CD14-positive monocyte (primary cell): ENCODE data around the gene ADAMTS8. TPM values are rescaled to one million over a fixed set of nuclear protein-coding genes. Genes with fewer than 3 reads are reported as not detected.

Experiments used
- DNase-seq, 3 donors: peaks; one replicate each; pipeline ENCODE4 v3.0.0-alpha.2; 2011 to 2022
- H2AFZ ChIP-seq: 2 replicates; pipeline ENCODE4 v1.6.0; 2012; ENCODE audit warnings: mild to moderate bottlenecking, low read depth, low read length, inconsistent platforms; ENCODE audit not compliant: insufficient read depth, poor library complexity, severe bottlenecking
- H3K27ac ChIP-seq, 2 donors: 1 replicate in 1 of 2; 2 replicates in 1 of 2; pipeline ENCODE4 v1.5.1; 2012 to 2013; ENCODE audit warnings: low read length in 2 of 2, control low read depth in 1 of 2, inconsistent platforms in 1 of 2, low read depth in 1 of 2, mild to moderate bottlenecking in 1 of 2
- H3K27me3 ChIP-seq, 2 donors: one replicate each; pipeline versions ENCODE4 v1.6.0 to v1.6.1; 2011 to 2013; ENCODE audit warnings: low read length in 2 of 2; ENCODE audit not compliant: control insufficient read depth in 2 of 2, insufficient read depth in 2 of 2
- H3K36me3 ChIP-seq, 2 donors: replicated peaks in 1 of 2; 1 replicate in 1 of 2; 2 replicates in 1 of 2; pipeline versions ENCODE4 v1.5.1 to v1.6.1; 2012 to 2013; ENCODE audit warnings: low read length in 2 of 2, control low read depth in 1 of 2, inconsistent platforms in 1 of 2, mild to moderate bottlenecking in 1 of 2; ENCODE audit not compliant: insufficient read depth in 2 of 2, control insufficient read depth in 1 of 2
- H3K4me1 ChIP-seq, 2 donors: 1 replicate in 1 of 2; 2 replicates in 1 of 2; pipeline versions ENCODE4 v1.5.1 to v1.6.1; 2012 to 2013; ENCODE audit warnings: low read length in 2 of 2, control low read depth in 1 of 2, inconsistent platforms in 1 of 2, mild to moderate bottlenecking in 1 of 2, moderate library complexity in 1 of 2; ENCODE audit not compliant: insufficient read depth in 2 of 2, control insufficient read depth in 1 of 2
- H3K4me2 ChIP-seq: replicated peaks from 2 replicates; pipeline ENCODE3; 2012; ENCODE audit warnings: low read length, moderate library complexity, mild to moderate bottlenecking; ENCODE audit not compliant: poor library complexity, severe bottlenecking; ENCODE audit errors: extremely low read depth
- H3K4me3 ChIP-seq, 3 experiments: fragments of 200-600 bp in 1 of 3; sonication (generic) in 1 of 3; replicated peaks in 1 of 3; 1 replicate in 2 of 3; 2 replicates in 1 of 3; pipeline ENCODE4 v1.5.1; 2011 to 2013; ENCODE audit warnings: low read length in 3 of 3, mild to moderate bottlenecking in 3 of 3, control low read depth in 2 of 3, low read depth in 2 of 3, inconsistent platforms in 1 of 3, moderate library complexity in 1 of 3
- H3K79me2 ChIP-seq: 2 replicates; pipeline ENCODE4 v1.6.0; 2012; ENCODE audit warnings: mild to moderate bottlenecking, control low read depth, inconsistent platforms, low read length, moderate library complexity; ENCODE audit not compliant: insufficient read depth
- H3K9ac ChIP-seq: 2 replicates; pipeline ENCODE4 v1.6.0; 2017; ENCODE audit warnings: low read length, mild to moderate bottlenecking; ENCODE audit not compliant: insufficient read depth, poor library complexity, severe bottlenecking
- H3K9me3 ChIP-seq, 2 donors: replicated peaks in 1 of 2; 1 replicate in 1 of 2; 2 replicates in 1 of 2; pipeline versions ENCODE4 v1.5.1 to v1.6.1; 2012 to 2013; ENCODE audit warnings: low read length in 2 of 2, control low read depth in 1 of 2; ENCODE audit not compliant: control insufficient read depth in 1 of 2, insufficient read depth in 1 of 2
- H4K20me1 ChIP-seq: 2 replicates; pipeline ENCODE4 v1.6.0; 2012; ENCODE audit warnings: mild to moderate bottlenecking, low read length, control low read depth, moderate library complexity; ENCODE audit not compliant: insufficient read depth
- H3K27ac Mint-ChIP-seq, 7 donors: one replicate each; pipeline ENCODE4 v1.8.0; 2020; ENCODE audit warnings: mild to moderate bottlenecking in 7 of 7, mixed read lengths in 7 of 7, moderate library complexity in 6 of 7, inconsistent platforms in 2 of 7
- H3K27me3 Mint-ChIP-seq, 3 donors: one replicate each; pipeline ENCODE4 v1.8.0; 2021 to 2022; ENCODE audit warnings: low read depth in 3 of 3, mild to moderate bottlenecking in 3 of 3, mixed read lengths in 3 of 3, moderate library complexity in 3 of 3, inconsistent platforms in 1 of 3
- H3K36me3 Mint-ChIP-seq, 2 donors: one replicate each; pipeline ENCODE4 v1.8.0; 2020; ENCODE audit warnings: mixed read lengths in 2 of 2, inconsistent platforms in 1 of 2, mild to moderate bottlenecking in 1 of 2
- H3K4me1 Mint-ChIP-seq: one replicate; pipeline ENCODE4 v1.8.0; 2020; ENCODE audit warnings: mild to moderate bottlenecking, mixed read lengths
- H3K4me3 Mint-ChIP-seq, 2 donors: one replicate each; pipeline ENCODE4 v1.8.0; 2020; ENCODE audit warnings: mild to moderate bottlenecking in 2 of 2, mixed read lengths in 2 of 2, moderate library complexity in 1 of 2
- H3K9me3 Mint-ChIP-seq, 7 donors: one replicate each; pipeline ENCODE4 v1.8.0; 2020 to 2022; ENCODE audit warnings: mixed read lengths in 7 of 7, mild to moderate bottlenecking in 6 of 7, moderate library complexity in 6 of 7, inconsistent platforms in 2 of 7
- CTCF ChIP-seq: fragments of 200-600 bp; IDR thresholded peaks from one replicate; pipeline ENCODE4 v1.8.0; 2022; ENCODE audit warnings: antibody characterized with exemption, mild to moderate bottlenecking
- WGBS: methylation state at CpG from one replicate; pipeline ENCODE4 v1.1.5; 2013; ENCODE audit warnings: missing lambda C conversion rate; ENCODE audit not compliant: insufficient coverage; 5-methylcytosine and 5-hydroxymethylcytosine counted together
- intact Hi-C, 2 donors: fragments of 100-400 bp; cut with micrococcal nuclease; formaldehyde crosslinking; loops; one replicate each; pipeline versions ENCODE4 v1.15.0 to v1.15.1; 2023
- polyA plus RNA-seq, 3 donors: library from polyadenylated mRNA; depleted of rRNA in 1 of 3; unstranded in 2 of 3; stranded (reverse) in 1 of 3; fragments of 300-500 nt in 2 of 3; fragments of >200 nt in 1 of 3; fragmentation: Illumina TruSeq in 2 of 3; gene quantifications; 1 replicate in 2 of 3; 2 replicates in 1 of 3; pipeline ENCODE4 v1.2.3, GENCODE V29; 2012 to 2021

Gene ADAMTS8
- polyA plus RNA-seq, 3 donors: not detected

GRCh38 chr11:130429120-130429681 lies 792 bp upstream of the ADAMTS8 start:
- Mint-ChIP-seq H3K27me3 (peaks cover 58 to 75% (median 62%) of the 10 kb centered on the region in 3 donors), H3K4me3 (peak overlapping the region in 1 of 2 donors; percentile 90), H3K9me3 (peaks cover 0 to 17% (median 7%) of the 10 kb centered on the region in 7 donors), H3K4me1 (peaks cover 5% of the 10 kb centered on the region), H3K36me3 (peaks cover 0 to 5% of the 10 kb centered on the region in 2 donors), H3K27ac (no peak overlapping the region)
- peaks cover 39 to 58% of the 10 kb centered on the region in 2 donors for H3K27me3 ChIP-seq
- H2AFZ ChIP-seq: no peak overlapping the region
- no CpG with 5 or more reads among the region's 2 CpGs for WGBS
- H3K9me3 ChIP-seq: peaks cover 0 to 20% of the 10 kb centered on the region in 2 donors
- no peak overlapping the region for H3K27ac ChIP-seq
- no peak overlapping the region for H3K4me3 ChIP-seq
- H3K4me2 ChIP-seq: no peak overlapping the region
- DNase-seq: no peak
- intact Hi-C loops: no loop called here
- no peak overlapping the region for H3K9ac ChIP-seq
- no peaks in the 10 kb centered on the region for H4K20me1 ChIP-seq
- H3K4me1 ChIP-seq: peaks cover 0 to 5% of the 10 kb centered on the region in 2 donors
- H3K36me3 ChIP-seq: no peaks in the 10 kb centered on the region
- TF ChIP-seq CTCF: no peak
- no peaks in the 10 kb centered on the region for H3K79me2 ChIP-seq

- no peaks in the 10 kb centered on the region for H4K20me1 ChIP-seq
- peaks cover 0 to 17% (median 7%) of the 10 kb centered on the region in 7 donors for H3K9me3 Mint-ChIP-seq
- no peak overlapping the region for H3K27ac ChIP-seq
- TF ChIP-seq CTCF: no peak
- peaks cover 0 to 5% of the 10 kb centered on the region in 2 donors for H3K36me3 Mint-ChIP-seq
- H3K79me2 ChIP-seq: no peaks in the 10 kb centered on the region
- no peak overlapping the region for H2AFZ ChIP-seq
- peak overlapping the region; percentile 11 for H3K4me2 ChIP-seq
- peaks cover 5% of the 10 kb centered on the region for H3K4me1 Mint-ChIP-seq
- intact Hi-C loops: no loop called here
- H3K4me1 ChIP-seq: peaks cover 0 to 5% of the 10 kb centered on the region in 2 donors
- no peak for DNase-seq
- peaks cover 61 to 77% (median 65%) of the 10 kb centered on the region in 3 donors for H3K27me3 Mint-ChIP-seq
- no peak overlapping the region for H3K9ac ChIP-seq
- H3K9me3 ChIP-seq: peaks cover 0 to 20% of the 10 kb centered on the region in 2 donors
- peaks cover 39 to 61% of the 10 kb centered on the region in 2 donors for H3K27me3 ChIP-seq
- H3K4me3 ChIP-seq: no peak overlapping the region
- H3K4me3 Mint-ChIP-seq: peak overlapping the region in 1 of 2 donors; percentile 80
- no peaks in the 10 kb centered on the region for H3K36me3 ChIP-seq
- WGBS: 1% methylated on average over 79 of the region's 84 CpGs
- no peak overlapping the region for H3K27ac Mint-ChIP-seq
Observed at GRCh38 chr11:130427581-130428315, 661 bp downstream of the ADAMTS8 start.
